Brain microvascular endothelial cell (primary cell): ENCODE results near the gene TRAF1.

Source experiments
- DNase-seq: peaks from one replicate; pipeline ENCODE4 v3.0.0-alpha.2; 2020
- H3K27ac ChIP-seq: fragments of 250-450 bp; sonication (Bioruptor Pico); 2 replicates; pipeline ENCODE4 v1.5.1; 2020; ENCODE audit warnings: mild to moderate bottlenecking, moderate library complexity
- H3K27me3 ChIP-seq: fragments of 250-450 bp; sonication (Bioruptor Pico); replicated peaks from 2 replicates; pipeline ENCODE4 v1.5.1; 2020; ENCODE audit warnings: mild to moderate bottlenecking
- H3K36me3 ChIP-seq: fragments of 250-450 bp; sonication (Bioruptor Pico); replicated peaks from 2 replicates; pipeline ENCODE4 v1.5.1; 2020; ENCODE audit warnings: mild to moderate bottlenecking
- H3K4me3 ChIP-seq: 2 replicates; pipeline ENCODE4 v1.5.1; 2011; ENCODE audit warnings: low read depth, mild to moderate bottlenecking, control low read depth, low read length, moderate library complexity
- in situ Hi-C: cut with HindIII; loops from 2 replicates; pipeline ENCODE4 v1.10.0; 2017; ENCODE audit warnings: low sequenced_read_pairs, low pct_ligation_motif_present
- TF ChIP-seq, protein P1 (sequence below): IDR thresholded peaks from 2 replicates; pipeline ENCODE4 v1.5.1; 2011; ENCODE audit warnings: low read depth, mild to moderate bottlenecking, moderate library complexity, low read length, control low read depth, inconsistent platforms; ENCODE audit errors: missing control alignments

The TRAF1 gene

DNA sequence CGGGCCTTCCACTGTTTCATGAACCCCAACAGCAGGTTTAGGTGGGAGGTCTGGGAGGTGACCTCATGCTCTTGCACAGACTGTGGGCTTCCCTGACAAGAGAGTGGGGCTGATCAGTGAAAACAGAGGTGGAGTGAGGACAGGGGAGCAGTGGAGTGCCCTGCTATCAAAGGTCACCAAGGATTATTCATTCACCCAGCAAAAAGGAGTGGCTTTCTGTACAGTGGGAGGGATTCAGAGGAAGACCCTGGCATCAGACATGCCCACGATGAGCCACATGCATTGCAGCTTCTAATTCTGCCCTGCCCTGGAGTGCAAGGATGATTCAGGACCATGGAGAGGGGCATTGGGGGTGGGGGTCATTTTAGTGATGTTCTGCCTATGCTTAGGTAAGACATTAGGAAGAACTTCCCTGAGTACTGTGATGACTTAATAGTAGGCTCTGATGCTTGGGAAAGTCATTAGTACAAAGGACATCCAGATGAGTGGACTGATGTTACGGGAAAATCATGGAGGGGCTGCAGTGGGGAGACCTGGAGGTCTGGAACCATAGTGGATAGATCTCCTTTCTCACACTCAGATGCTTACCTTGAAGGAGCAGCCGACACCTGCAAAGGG, 12.8 kb downstream of the TRAF1 start:
- H3K36me3 ChIP-seq: no peaks in the 10 kb centered on the region
- DNase-seq: no peak
- in situ Hi-C loops: no loop called here

DNA sequence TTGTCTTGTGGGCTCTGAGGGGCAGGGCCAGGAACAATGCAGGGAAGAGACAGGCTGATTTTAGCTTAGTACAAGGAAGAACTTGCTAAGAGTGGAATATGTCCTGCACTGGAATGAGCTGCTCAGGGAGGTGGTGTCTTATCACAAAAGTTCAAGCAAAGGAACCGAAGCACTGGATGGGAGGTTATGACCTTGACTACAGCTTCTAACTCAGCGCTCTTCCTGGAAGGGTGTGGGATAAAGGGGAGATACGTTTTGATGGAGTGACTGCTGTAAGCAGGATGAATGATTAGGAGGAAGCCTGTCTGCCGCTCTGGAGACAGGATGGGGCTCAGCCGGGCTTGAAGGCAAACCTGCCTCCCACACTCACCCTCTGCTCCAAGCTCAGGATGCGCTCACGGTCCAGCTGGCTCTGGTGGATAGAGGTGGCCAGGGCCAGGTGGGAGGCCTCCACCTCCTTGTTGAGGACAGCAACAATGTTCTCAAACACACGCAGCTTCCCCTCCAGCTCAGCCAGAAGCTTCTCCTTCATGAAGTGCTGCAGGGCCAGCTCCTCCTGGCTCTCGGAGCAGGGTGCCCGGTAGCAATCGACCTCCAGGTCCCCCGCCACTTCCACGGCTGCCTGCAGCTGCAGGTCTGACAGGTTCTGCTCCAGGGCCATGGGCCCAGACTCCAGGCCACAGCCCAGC, 13.5 kb downstream of the TRAF1 start:
- TF ChIP-seq, protein P1, sequence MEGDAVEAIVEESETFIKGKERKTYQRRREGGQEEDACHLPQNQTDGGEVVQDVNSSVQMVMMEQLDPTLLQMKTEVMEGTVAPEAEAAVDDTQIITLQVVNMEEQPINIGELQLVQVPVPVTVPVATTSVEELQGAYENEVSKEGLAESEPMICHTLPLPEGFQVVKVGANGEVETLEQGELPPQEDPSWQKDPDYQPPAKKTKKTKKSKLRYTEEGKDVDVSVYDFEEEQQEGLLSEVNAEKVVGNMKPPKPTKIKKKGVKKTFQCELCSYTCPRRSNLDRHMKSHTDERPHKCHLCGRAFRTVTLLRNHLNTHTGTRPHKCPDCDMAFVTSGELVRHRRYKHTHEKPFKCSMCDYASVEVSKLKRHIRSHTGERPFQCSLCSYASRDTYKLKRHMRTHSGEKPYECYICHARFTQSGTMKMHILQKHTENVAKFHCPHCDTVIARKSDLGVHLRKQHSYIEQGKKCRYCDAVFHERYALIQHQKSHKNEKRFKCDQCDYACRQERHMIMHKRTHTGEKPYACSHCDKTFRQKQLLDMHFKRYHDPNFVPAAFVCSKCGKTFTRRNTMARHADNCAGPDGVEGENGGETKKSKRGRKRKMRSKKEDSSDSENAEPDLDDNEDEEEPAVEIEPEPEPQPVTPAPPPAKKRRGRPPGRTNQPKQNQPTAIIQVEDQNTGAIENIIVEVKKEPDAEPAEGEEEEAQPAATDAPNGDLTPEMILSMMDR: no peak
- Histone ChIP-seq H3K4me3 (no peak overlapping the region), H3K27ac (no peak overlapping the region), H3K36me3 (no peaks in the 10 kb centered on the region), H3K27me3 (no peaks in the 10 kb centered on the region)
- in situ Hi-C loops: no loop called here
- DNase-seq: no peak

More for the DNA sequence above, 12.8 kb downstream of the TRAF1 start:
- H3K27ac ChIP-seq: no peak overlapping the region
- H3K27me3 ChIP-seq: no peaks in the 10 kb centered on the region
- H3K4me3 ChIP-seq: no peak overlapping the region
- TF ChIP-seq, protein P1: no peak

DNA sequence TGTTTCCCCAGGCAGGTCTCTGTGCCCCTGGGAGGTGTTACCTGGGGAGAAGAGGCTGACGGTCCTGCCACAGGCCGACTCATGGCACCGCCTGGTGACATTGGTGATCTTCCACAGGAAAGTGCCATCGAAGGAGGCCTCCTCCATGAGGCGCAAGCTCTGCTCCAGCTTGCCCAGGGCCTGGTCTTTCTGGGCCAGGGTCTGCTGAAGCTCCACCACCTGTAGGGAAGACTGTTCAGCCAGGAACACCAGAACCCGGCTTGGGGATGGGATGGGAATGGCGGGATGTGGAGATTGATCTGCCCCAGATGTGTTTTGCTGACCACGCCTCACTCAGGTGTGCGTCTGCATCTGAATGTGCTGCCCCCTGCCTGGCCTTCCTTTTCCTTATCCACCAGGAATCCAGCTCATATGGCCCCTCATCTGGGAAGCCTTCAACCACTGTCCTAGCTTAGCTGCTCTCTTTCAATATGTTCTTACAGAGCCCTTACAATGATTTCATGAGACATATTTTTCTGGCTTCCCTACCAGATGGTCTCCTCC, 15.2 kb downstream of the TRAF1 start:
- no peak for DNase-seq
- Histone ChIP-seq H3K4me3 (no peak overlapping the region), H3K27me3 (no peaks in the 10 kb centered on the region), H3K27ac (no peak overlapping the region), H3K36me3 (no peaks in the 10 kb centered on the region)
- TF ChIP-seq, protein P1: no peak
- in situ Hi-C loops: no loop called here

DNA sequence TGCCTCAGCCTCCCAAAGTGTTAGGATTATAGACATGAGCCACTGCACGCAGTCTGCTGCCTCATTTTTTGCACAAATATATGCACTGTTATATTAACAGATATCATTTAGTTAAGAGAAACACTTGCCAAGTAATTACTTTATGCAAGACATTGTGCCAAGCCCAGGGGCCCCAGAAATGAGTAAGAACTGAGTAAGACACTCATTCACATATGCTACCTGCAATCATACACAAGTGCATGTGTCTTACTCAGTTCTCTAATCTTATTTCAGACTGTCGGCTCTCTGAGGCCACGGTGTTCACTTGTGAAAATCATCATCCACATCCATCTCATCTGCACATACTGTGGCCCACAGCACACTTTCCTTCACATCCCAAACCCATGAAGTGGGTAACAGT, 16.0 kb downstream of the TRAF1 start:
- no peak overlapping the region for H3K27ac ChIP-seq
- H3K36me3 ChIP-seq: no peaks in the 10 kb centered on the region
- DNase-seq: no peak
- in situ Hi-C loops: no loop called here
- no peaks in the 10 kb centered on the region for H3K27me3 ChIP-seq
- no peak overlapping the region for H3K4me3 ChIP-seq
- TF ChIP-seq, protein P1: no peak

DNA sequence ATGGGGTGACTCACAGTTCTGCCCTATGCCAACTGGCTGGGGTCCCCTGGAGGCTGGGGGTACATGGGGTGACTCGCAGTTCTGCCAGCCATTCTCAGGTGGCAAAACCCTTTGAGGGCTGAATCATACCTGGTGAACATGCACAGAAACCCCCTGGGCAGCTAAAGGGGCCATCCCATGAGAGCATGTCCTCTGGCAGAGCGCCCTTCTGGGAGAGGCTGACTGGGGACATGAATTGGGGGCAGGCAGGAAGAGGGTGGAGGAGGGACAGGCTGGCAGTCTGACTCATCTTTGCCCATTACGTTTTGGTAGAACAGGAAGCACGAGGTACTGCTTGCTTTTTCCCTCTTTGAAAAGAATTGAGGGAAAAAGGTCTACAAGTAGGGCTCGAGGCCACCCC, 16.7 kb downstream of the TRAF1 start:
- in situ Hi-C loops: no loop called here
- DNase-seq: no peak
- TF ChIP-seq, protein P1: no peak
- Histone ChIP-seq H3K4me3 (no peak overlapping the region), H3K36me3 (no peaks in the 10 kb centered on the region), H3K27me3 (no peaks in the 10 kb centered on the region), H3K27ac (no peak overlapping the region)
